IMR-90 (cell line): ENCODE measurements around the gene HLA-DRB1. TPM values are rescaled to one million over a fixed set of nuclear protein-coding genes. Genes with fewer than 3 reads are reported as not detected.

ENCODE experiments used
- ATAC-seq: fragments of 200-7000 bp; cut with Tn5 transposase; 2 replicates; pipeline ENCODE4 v1.9.1; 2020; ENCODE audit warnings: low read depth, mild to moderate bottlenecking, moderate library complexity
- BruUV-seq: library from RNA; stranded (reverse); fragments of 400-500 nt; replicated peaks from 2 replicates; lab custom pipeline; 2021; lab: Mats Ljungman, UMichigan
- CTCF ChIA-PET: fragments of 300-600 bp; formaldehyde crosslinking; extraction: SDS; loops from one replicate; lab custom pipeline; 2021; ENCODE audit warnings: antibody characterized with exemption; lab: Yijun Ruan, JAX
- POLR2A ChIA-PET: fragments of 300-600 bp; sonication (Branson Sonifier 250); formaldehyde crosslinking; loops from one replicate; lab custom pipeline; 2022; ENCODE audit warnings: antibody characterized with exemption; ENCODE audit not compliant: unreplicated experiment; lab: Charles Lee
- DNase-seq: peaks from one replicate; pipeline ENCODE4 v3.0.0; 2013
- H2AFZ ChIP-seq: replicated peaks from 2 replicates; pipeline ENCODE3; 2013; ENCODE audit warnings: low read length, mild to moderate bottlenecking; ENCODE audit not compliant: poor library complexity
- H2AK5ac ChIP-seq: 2 replicates; pipeline ENCODE4 v1.6.1; 2013; ENCODE audit warnings: low read depth, low read length, inconsistent platforms
- H2AK9ac ChIP-seq: replicated peaks from 2 replicates; pipeline ENCODE3; 2013; ENCODE audit warnings: mild to moderate bottlenecking, low read depth, low read length, moderate library complexity; ENCODE audit not compliant: poor library complexity
- H2BK120ac ChIP-seq: 2 replicates; pipeline ENCODE4 v1.6.1; 2013; ENCODE audit warnings: low read depth, low read length, inconsistent platforms
- H2BK15ac ChIP-seq: 3 replicates; pipeline ENCODE4 v1.6.1; 2013; ENCODE audit warnings: low read depth, low read length, inconsistent platforms
- H2BK20ac ChIP-seq: 2 replicates; pipeline ENCODE4 v1.6.1; 2013; ENCODE audit warnings: low read depth, mild to moderate bottlenecking, inconsistent platforms, low read length, moderate library complexity
- H2BK5ac ChIP-seq: 2 replicates; pipeline ENCODE4 v1.6.1; 2013; ENCODE audit warnings: mild to moderate bottlenecking, low read depth, low read length, inconsistent platforms; ENCODE audit not compliant: poor library complexity, severe bottlenecking
- H3K14ac ChIP-seq: replicated peaks from 2 replicates; pipeline ENCODE4 v1.6.1; 2013; ENCODE audit warnings: low read depth, low read length, inconsistent platforms
- H3K18ac ChIP-seq: 2 replicates; pipeline ENCODE4 v1.6.1; 2013; ENCODE audit warnings: low read depth, low read length, control low read depth
- H3K23ac ChIP-seq: 2 replicates; pipeline ENCODE4 v1.6.1; 2013; ENCODE audit warnings: low read depth, low read length, inconsistent platforms
- H3K27ac ChIP-seq: 2 replicates; pipeline ENCODE4 v1.5.1; 2013; ENCODE audit warnings: mild to moderate bottlenecking, control low read depth, low read length; ENCODE audit not compliant: insufficient read depth
- H3K27me3 ChIP-seq: 2 replicates; pipeline ENCODE4 v1.6.1; 2013; ENCODE audit warnings: low read length; ENCODE audit not compliant: control insufficient read depth, insufficient read depth
- H3K36me3 ChIP-seq: 2 replicates; pipeline ENCODE4 v1.6.1; 2013; ENCODE audit warnings: low read length, mixed read lengths; ENCODE audit not compliant: control insufficient read depth, insufficient read depth
- H3K4ac ChIP-seq: 2 replicates; pipeline ENCODE4 v1.6.1; 2013; ENCODE audit warnings: low read depth, low read length, inconsistent platforms
- H3K4me1 ChIP-seq: 2 replicates; pipeline ENCODE4 v1.6.1; 2013; ENCODE audit warnings: low read length, mixed read lengths; ENCODE audit not compliant: control insufficient read depth, insufficient read depth
- H3K4me2 ChIP-seq: 2 replicates; pipeline ENCODE4 v1.6.1; 2013; ENCODE audit warnings: low read depth, mild to moderate bottlenecking, control low read depth, low read length, moderate library complexity
- H3K4me3 ChIP-seq: 2 replicates; pipeline ENCODE4 v1.5.1; 2013; ENCODE audit warnings: low read depth, mild to moderate bottlenecking, control low read depth, low read length, moderate library complexity; ENCODE audit not compliant: insufficient read depth
- H3K56ac ChIP-seq: 2 replicates; pipeline ENCODE4 v1.6.1; 2013; ENCODE audit warnings: low read length, inconsistent platforms; ENCODE audit not compliant: insufficient read depth; ENCODE audit errors: extremely low read depth
- H3K79me1 ChIP-seq, 2 experiments: 2 replicates each; pipeline ENCODE4 v1.6.1; 2013; ENCODE audit warnings: low read length in 2 of 2, inconsistent platforms in 1 of 2, low read depth in 1 of 2
- H3K9ac ChIP-seq: 2 replicates; pipeline ENCODE4 v1.6.1; 2013; ENCODE audit warnings: low read depth, low read length, control low read depth
- H3K9me1 ChIP-seq: 2 replicates; pipeline ENCODE4 v1.6.1; 2013; ENCODE audit warnings: low read length, inconsistent platforms; ENCODE audit not compliant: insufficient read depth
- H3K9me3 ChIP-seq: 2 replicates; pipeline ENCODE4 v1.6.1; 2013; ENCODE audit warnings: low read length; ENCODE audit not compliant: control insufficient read depth, insufficient read depth
- H4K20me1 ChIP-seq: 2 replicates; pipeline ENCODE4 v1.6.1; 2013; ENCODE audit warnings: low read length, inconsistent platforms; ENCODE audit not compliant: insufficient read depth
- H4K5ac ChIP-seq: 2 replicates; pipeline ENCODE4 v1.6.1; 2013; ENCODE audit warnings: mild to moderate bottlenecking, low read depth, low read length, control low read depth
- H4K8ac ChIP-seq, 2 experiments: 2 replicates each; pipeline ENCODE4 v1.6.1; 2013; ENCODE audit warnings: low read depth in 2 of 2, low read length in 2 of 2, control low read depth in 1 of 2, inconsistent platforms in 1 of 2
- H4K91ac ChIP-seq: 2 replicates; pipeline ENCODE4 v1.6.1; 2013; ENCODE audit warnings: low read depth, low read length, inconsistent platforms; ENCODE audit not compliant: insufficient read depth
- BHLHE40 ChIP-seq: fragments of 150-350 bp; IDR thresholded peaks from 2 replicates; pipeline ENCODE4 v1.6.1; 2016; ENCODE audit warnings: mild to moderate bottlenecking, low read depth, low read length
- CEBPB ChIP-seq: IDR thresholded peaks from 2 replicates; pipeline ENCODE4 v1.6.1; 2012; ENCODE audit warnings: low read depth, low read length, improper control_type of control experiment
- CHD1 ChIP-seq: IDR thresholded peaks from 2 replicates; pipeline ENCODE4 v1.6.1; 2012; ENCODE audit warnings: low read depth, low read length, improper control_type of control experiment
- FOS ChIP-seq: fragments of 150-350 bp; IDR thresholded peaks from 2 replicates; pipeline ENCODE4 v1.6.1; 2016; ENCODE audit warnings: low read depth, low read length
- MAFK ChIP-seq: IDR thresholded peaks from 2 replicates; pipeline ENCODE4 v1.6.1; 2012; ENCODE audit warnings: low read depth, low read length, improper control_type of control experiment
- MAZ ChIP-seq: IDR thresholded peaks from 2 replicates; pipeline ENCODE4 v1.6.1; 2012; ENCODE audit warnings: low read depth, mild to moderate bottlenecking, low read length, improper control_type of control experiment, moderate library complexity, borderline replicate concordance
- MXI1 ChIP-seq: IDR thresholded peaks from 2 replicates; pipeline ENCODE4 v1.6.1; 2012; ENCODE audit warnings: low read depth, mild to moderate bottlenecking, low read length, moderate library complexity, borderline replicate concordance
- NFE2L2 ChIP-seq: fragments of 150-350 bp; IDR thresholded peaks from 2 replicates; pipeline ENCODE4 v1.6.1; 2016; ENCODE audit warnings: low read depth, mild to moderate bottlenecking, low read length
- POLR2A ChIP-seq: IDR thresholded peaks from 2 replicates; pipeline ENCODE4 v1.6.1; 2012; ENCODE audit warnings: mild to moderate bottlenecking, low read depth, low read length
- RAD21 ChIP-seq: IDR thresholded peaks from 2 replicates; pipeline ENCODE4 v1.6.1; 2012; ENCODE audit warnings: low read length, improper control_type of control experiment
- RCOR1 ChIP-seq: IDR thresholded peaks from 2 replicates; pipeline ENCODE4 v1.6.1; 2012; ENCODE audit warnings: mild to moderate bottlenecking, low read length, improper control_type of control experiment; ENCODE audit not compliant: insufficient replicate concordance
- RFX5 ChIP-seq: IDR thresholded peaks from 2 replicates; pipeline ENCODE4 v1.8.0; 2012; ENCODE audit warnings: low read depth, mild to moderate bottlenecking, low read length, moderate library complexity
- SMC3 ChIP-seq: fragments of 150-350 bp; IDR thresholded peaks from 2 replicates; pipeline ENCODE4 v1.6.1; 2016; ENCODE audit warnings: low read depth, mild to moderate bottlenecking, antibody characterized with exemption, low read length, moderate library complexity
- WGBS, 2 experiments: methylation state at CpG; one replicate each; pipeline versions ENCODE4 v1.1.5 to v1.1.7; 2013; ENCODE audit warnings: missing lambda C conversion rate in 2 of 2; ENCODE audit not compliant: insufficient read length in 1 of 2; ENCODE audit errors: extremely low coverage in 2 of 2; 5-methylcytosine and 5-hydroxymethylcytosine counted together
- dilution Hi-C: fragments of 300-500 bp; cut with HindIII; formaldehyde crosslinking; loops from one replicate; pipeline ENCODE4 v1.14.3; 2018; ENCODE audit warnings: low sequenced_read_pairs; ENCODE audit not compliant: unreplicated experiment
- in situ Hi-C: fragments of 300-500 bp; cut with MboI; formaldehyde crosslinking; loops from 3 replicates; pipeline ENCODE4 v1.14.3; 2019; ENCODE audit warnings: low sequenced_read_pairs, inconsistent platforms, mixed read lengths
- intact Hi-C: fragments of 100-400 bp; cut with micrococcal nuclease; formaldehyde crosslinking; loops from 2 replicates; pipeline ENCODE4 v1.10.0; 2022
- polyA plus RNA-seq, 3 experiments: library from polyadenylated mRNA; depleted of rRNA; stranded (reverse); fragments of >200 nt; gene quantifications; 2 replicates each; pipeline ENCODE4 v1.2.3, GENCODE V29; 2012; ENCODE audit warnings: low replicate concordance in 1 of 3
- total RNA-seq: library from RNA; depleted of rRNA; stranded (reverse); fragments of >200 nt; gene quantifications from 2 replicates; pipeline ENCODE4 v1.2.3, GENCODE V29; 2012
- TF ChIP-seq, protein P1 (sequence below): fragments of 150-350 bp; IDR thresholded peaks from 2 replicates; pipeline ENCODE4 v1.6.1; 2017; ENCODE audit warnings: mild to moderate bottlenecking, antibody characterized with exemption, low read length, low read depth
- TF ChIP-seq, protein P2 (sequence below): fragments of 150-350 bp; IDR thresholded peaks from 2 replicates; pipeline ENCODE4 v1.6.1; 2016; ENCODE audit warnings: low read depth, mild to moderate bottlenecking, low read length, moderate library complexity, borderline replicate concordance
- TF ChIP-seq, protein P3 (sequence below): conservative IDR thresholded peaks from 2 replicates; pipeline ENCODE4 v1.5.1; 2012; ENCODE audit warnings: mild to moderate bottlenecking, low read depth, low read length, improper control_type of control experiment

Gene HLA-DRB1
- total and polyA plus RNA-seq, 2 of the 4 experiments (the other 2 are of a cell fraction): not detected

DNA sequence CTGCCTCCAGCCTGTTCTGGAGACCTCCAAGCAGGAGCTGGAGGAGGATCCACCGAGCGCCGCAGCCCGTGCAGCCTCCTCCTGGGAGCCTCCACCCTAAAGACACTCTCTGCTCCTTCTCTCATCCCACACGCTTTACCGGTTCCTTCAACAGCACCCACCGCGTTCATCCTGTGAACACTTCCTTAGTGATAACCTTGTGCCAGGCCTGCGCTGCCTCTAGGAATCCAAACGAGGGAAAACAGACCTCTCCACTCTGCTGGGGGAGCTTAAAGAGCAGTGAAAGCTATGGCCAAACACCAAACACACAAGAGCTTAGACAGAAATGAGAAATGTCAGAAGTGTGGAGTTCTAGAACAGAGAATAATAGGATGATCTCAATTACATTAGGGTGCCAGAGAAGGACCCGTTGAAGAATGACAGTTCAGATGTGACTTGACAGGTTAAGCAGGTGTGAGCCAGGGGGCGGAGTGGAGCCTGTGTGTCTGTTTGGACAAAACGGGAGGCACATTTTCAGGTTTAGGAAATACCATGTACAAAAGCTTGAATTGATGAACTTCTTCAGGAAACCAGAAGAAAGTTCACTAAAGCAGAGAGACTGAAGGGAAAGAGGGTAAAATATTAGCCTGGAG, 31.1 kb downstream of the HLA-DRB1 start:
- no peak overlapping the region for H4K8ac ChIP-seq
- H3K9me1 ChIP-seq: no peaks in the 10 kb centered on the region
- H2BK120ac ChIP-seq: no peak overlapping the region
- no peak overlapping the region for H3K4ac ChIP-seq
- no peaks in the 10 kb centered on the region for H3K36me3 ChIP-seq
- H4K91ac ChIP-seq: no peak overlapping the region
- DNase-seq: no peak
- H3K18ac ChIP-seq: no peak overlapping the region
- H3K79me1 ChIP-seq: no peaks in the 10 kb centered on the region
- no peak overlapping the region for H3K27ac ChIP-seq
- H2AFZ ChIP-seq: no peak overlapping the region
- no peak overlapping the region for H3K56ac ChIP-seq
- no peak overlapping the region for H2BK15ac ChIP-seq
- CTCF ChIA-PET: interaction anchor here (0.6 kb wide), 1 partner anchor 36 kb away, joined by 3 read pairs; no protein-coding TSS in a partner anchor
- H3K4me3 ChIP-seq: no peak overlapping the region
- H2BK20ac ChIP-seq: no peak overlapping the region
- no peak for ATAC-seq
- H2BK5ac ChIP-seq: no peak overlapping the region
- no peak overlapping the region for H3K23ac ChIP-seq
- no peak overlapping the region for H4K5ac ChIP-seq
- no peak overlapping the region for H2AK5ac ChIP-seq
- in situ Hi-C loops (no loop called here), intact Hi-C loops (no loop called here), dilution Hi-C loops (no loop called here)
- 22% methylated on average over 3 of the region's 13 CpGs; no CpG with 5 or more reads in 1 of the 2 experiments for WGBS, 2 experiments
- no peaks in the 10 kb centered on the region for H4K20me1 ChIP-seq
- no peaks in the 10 kb centered on the region for H3K9me3 ChIP-seq
- POLR2A ChIA-PET: interaction anchor here (0.6 kb wide), 1 partner anchor 36 kb away, joined by 5 read pairs; no protein-coding TSS in a partner anchor
- no peak overlapping the region for H3K9ac ChIP-seq
- no peaks in the 10 kb centered on the region for H3K27me3 ChIP-seq
- TF ChIP-seq, protein P1, sequence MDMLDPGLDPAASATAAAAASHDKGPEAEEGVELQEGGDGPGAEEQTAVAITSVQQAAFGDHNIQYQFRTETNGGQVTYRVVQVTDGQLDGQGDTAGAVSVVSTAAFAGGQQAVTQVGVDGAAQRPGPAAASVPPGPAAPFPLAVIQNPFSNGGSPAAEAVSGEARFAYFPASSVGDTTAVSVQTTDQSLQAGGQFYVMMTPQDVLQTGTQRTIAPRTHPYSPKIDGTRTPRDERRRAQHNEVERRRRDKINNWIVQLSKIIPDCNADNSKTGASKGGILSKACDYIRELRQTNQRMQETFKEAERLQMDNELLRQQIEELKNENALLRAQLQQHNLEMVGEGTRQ: no peak
- TF ChIP-seq MXI1 (no peak), CHD1 (no peak), MAZ (no peak), MAFK (no peak), RAD21 (no peak), BHLHE40 (no peak), RCOR1 (no peak), POLR2A (no peak), FOS (no peak), NFE2L2 (no peak), CEBPB (no peak), SMC3 (no peak), RFX5 (no peak)
- TF ChIP-seq, protein P2, sequence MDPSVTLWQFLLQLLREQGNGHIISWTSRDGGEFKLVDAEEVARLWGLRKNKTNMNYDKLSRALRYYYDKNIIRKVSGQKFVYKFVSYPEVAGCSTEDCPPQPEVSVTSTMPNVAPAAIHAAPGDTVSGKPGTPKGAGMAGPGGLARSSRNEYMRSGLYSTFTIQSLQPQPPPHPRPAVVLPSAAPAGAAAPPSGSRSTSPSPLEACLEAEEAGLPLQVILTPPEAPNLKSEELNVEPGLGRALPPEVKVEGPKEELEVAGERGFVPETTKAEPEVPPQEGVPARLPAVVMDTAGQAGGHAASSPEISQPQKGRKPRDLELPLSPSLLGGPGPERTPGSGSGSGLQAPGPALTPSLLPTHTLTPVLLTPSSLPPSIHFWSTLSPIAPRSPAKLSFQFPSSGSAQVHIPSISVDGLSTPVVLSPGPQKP: no peak
- TF ChIP-seq, protein P3, sequence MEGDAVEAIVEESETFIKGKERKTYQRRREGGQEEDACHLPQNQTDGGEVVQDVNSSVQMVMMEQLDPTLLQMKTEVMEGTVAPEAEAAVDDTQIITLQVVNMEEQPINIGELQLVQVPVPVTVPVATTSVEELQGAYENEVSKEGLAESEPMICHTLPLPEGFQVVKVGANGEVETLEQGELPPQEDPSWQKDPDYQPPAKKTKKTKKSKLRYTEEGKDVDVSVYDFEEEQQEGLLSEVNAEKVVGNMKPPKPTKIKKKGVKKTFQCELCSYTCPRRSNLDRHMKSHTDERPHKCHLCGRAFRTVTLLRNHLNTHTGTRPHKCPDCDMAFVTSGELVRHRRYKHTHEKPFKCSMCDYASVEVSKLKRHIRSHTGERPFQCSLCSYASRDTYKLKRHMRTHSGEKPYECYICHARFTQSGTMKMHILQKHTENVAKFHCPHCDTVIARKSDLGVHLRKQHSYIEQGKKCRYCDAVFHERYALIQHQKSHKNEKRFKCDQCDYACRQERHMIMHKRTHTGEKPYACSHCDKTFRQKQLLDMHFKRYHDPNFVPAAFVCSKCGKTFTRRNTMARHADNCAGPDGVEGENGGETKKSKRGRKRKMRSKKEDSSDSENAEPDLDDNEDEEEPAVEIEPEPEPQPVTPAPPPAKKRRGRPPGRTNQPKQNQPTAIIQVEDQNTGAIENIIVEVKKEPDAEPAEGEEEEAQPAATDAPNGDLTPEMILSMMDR: no peak
- H3K14ac ChIP-seq: no peak overlapping the region
- no peak overlapping the region for H3K4me2 ChIP-seq
- H3K4me1 ChIP-seq: no peaks in the 10 kb centered on the region
- no TSS peak for BruUV-seq
- H2AK9ac ChIP-seq: no peak overlapping the region
